ENCODE data around the gene ELL. TPM values are rescaled to one million over a fixed set of nuclear protein-coding genes. Genes with fewer than 3 reads are reported as not detected.

Gene ELL
- polyA plus RNA-seq, 1 donor from 2014 or later: 7.2 TPM

DNA sequence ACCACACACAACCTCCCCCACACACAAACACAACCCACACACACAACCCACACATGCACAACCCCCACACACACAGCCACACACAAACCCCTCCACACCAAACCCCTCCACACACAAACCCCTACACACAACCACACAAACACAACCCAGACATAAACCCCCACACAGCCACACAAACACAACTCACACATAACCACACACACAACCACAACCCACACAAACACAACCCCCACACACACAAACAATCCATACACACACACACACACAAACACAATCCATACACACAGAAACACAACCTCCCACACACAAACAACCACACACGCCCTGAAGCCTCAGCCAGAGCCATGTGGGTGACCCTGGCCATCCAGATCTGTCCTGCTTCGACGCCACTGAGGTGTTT is 53.9 kb downstream of the ELL start:
- Histone ChIP-seq H4K20me1 (ENCODE audit: insufficient read depth) (no peaks in the 10 kb centered on the region), H3K27ac (ENCODE audit: low read length) (no peak overlapping the region), H3K9ac (ENCODE audit: low read length) (no peak overlapping the region), H3K4me3 (ENCODE audit: low read length) (no peak overlapping the region), H3K9me2 (ENCODE audit: insufficient read depth, low read length) (no peaks in the 10 kb centered on the region), H3K79me2 (replicated peaks; ENCODE audit: insufficient read depth, low read length) (no peaks in the 10 kb centered on the region), H2AFZ (ENCODE audit: low read depth, low read length) (no peak overlapping the region), H3K4me2 (ENCODE audit: low read length) (no peak overlapping the region), H3K27me3 (ENCODE audit: insufficient read depth, low read depth, low read length) (no peaks in the 10 kb centered on the region), H3K36me3 (ENCODE audit: insufficient read depth, low read length) (no peaks in the 10 kb centered on the region), H3K9me3 (ENCODE audit: low read length) (no peaks in the 10 kb centered on the region), H3F3A (ENCODE audit: insufficient read depth, low read length, poor library complexity, severe bottlenecking) (no peaks in the 10 kb centered on the region)
- no peak for TF ChIP-seq RAD21 (conservative IDR thresholded peaks at IDR 0.05)
- TF ChIP-seq TAF1 (IDR thresholded peaks at IDR 0.05; ENCODE audit: low read depth): no peak
- TF ChIP-seq EZH2 (IDR thresholded peaks at IDR 0.05; ENCODE audit: borderline replicate concordance, insufficient read depth, low read length, poor library complexity, severe bottlenecking): no peak
- TF ChIP-seq POLR2AphosphoS5 (IDR thresholded peaks at IDR 0.05): no peak
- TF ChIP-seq MXI1 (conservative IDR thresholded peaks at IDR 0.05; ENCODE audit: poor library complexity, severe bottlenecking): no peak

DNA sequence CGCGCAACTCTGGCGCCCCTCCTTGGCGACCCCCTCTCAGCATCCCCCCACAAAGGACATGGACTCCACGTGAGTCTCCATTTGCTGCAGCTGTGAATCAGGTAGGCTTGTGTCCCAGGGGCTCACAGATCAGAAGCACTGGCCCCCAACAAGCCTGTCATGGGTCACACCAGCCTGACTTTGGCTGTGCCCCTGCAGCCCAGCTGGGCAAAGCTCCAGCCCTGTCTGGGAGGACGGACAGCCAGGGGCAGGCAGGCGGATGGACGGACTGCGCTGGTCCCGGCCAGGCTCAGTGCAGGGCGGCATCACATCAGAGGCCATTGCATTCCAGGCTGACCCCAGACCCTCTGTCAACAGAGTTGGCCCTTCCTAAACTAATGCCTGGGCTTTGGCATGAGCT is 55.5 kb downstream of the ELL start:
- Histone ChIP-seq H3F3A (ENCODE audit: insufficient read depth, low read length, poor library complexity, severe bottlenecking) (no peaks in the 10 kb centered on the region), H3K36me3 (ENCODE audit: insufficient read depth, low read length) (no peaks in the 10 kb centered on the region), H2AFZ (ENCODE audit: low read depth, low read length) (no peak overlapping the region), H3K27me3 (ENCODE audit: insufficient read depth, low read depth, low read length) (no peaks in the 10 kb centered on the region), H3K4me3 (ENCODE audit: low read length) (no peak overlapping the region), H3K9me3 (ENCODE audit: low read length) (no peaks in the 10 kb centered on the region), H3K9ac (ENCODE audit: low read length) (no peak overlapping the region), H3K4me2 (ENCODE audit: low read length) (no peak overlapping the region), H3K79me2 (replicated peaks; ENCODE audit: insufficient read depth, low read length) (no peaks in the 10 kb centered on the region), H3K27ac (ENCODE audit: low read length) (no peak overlapping the region), H3K9me2 (ENCODE audit: insufficient read depth, low read length) (no peaks in the 10 kb centered on the region), H4K20me1 (ENCODE audit: insufficient read depth) (no peaks in the 10 kb centered on the region)
- TF ChIP-seq POLR2AphosphoS5 (IDR thresholded peaks at IDR 0.05): no peak
- no peak for TF ChIP-seq EP300 (conservative IDR thresholded peaks at IDR 0.05; ENCODE audit: poor library complexity, severe bottlenecking)
- TF ChIP-seq, protein P1, sequence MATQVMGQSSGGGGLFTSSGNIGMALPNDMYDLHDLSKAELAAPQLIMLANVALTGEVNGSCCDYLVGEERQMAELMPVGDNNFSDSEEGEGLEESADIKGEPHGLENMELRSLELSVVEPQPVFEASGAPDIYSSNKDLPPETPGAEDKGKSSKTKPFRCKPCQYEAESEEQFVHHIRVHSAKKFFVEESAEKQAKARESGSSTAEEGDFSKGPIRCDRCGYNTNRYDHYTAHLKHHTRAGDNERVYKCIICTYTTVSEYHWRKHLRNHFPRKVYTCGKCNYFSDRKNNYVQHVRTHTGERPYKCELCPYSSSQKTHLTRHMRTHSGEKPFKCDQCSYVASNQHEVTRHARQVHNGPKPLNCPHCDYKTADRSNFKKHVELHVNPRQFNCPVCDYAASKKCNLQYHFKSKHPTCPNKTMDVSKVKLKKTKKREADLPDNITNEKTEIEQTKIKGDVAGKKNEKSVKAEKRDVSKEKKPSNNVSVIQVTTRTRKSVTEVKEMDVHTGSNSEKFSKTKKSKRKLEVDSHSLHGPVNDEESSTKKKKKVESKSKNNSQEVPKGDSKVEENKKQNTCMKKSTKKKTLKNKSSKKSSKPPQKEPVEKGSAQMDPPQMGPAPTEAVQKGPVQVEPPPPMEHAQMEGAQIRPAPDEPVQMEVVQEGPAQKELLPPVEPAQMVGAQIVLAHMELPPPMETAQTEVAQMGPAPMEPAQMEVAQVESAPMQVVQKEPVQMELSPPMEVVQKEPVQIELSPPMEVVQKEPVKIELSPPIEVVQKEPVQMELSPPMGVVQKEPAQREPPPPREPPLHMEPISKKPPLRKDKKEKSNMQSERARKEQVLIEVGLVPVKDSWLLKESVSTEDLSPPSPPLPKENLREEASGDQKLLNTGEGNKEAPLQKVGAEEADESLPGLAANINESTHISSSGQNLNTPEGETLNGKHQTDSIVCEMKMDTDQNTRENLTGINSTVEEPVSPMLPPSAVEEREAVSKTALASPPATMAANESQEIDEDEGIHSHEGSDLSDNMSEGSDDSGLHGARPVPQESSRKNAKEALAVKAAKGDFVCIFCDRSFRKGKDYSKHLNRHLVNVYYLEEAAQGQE (IDR thresholded peaks at IDR 0.05; ENCODE audit: borderline replicate concordance): no peak
- TF ChIP-seq TAF1 (IDR thresholded peaks at IDR 0.05; ENCODE audit: low read depth): no peak
- no peak for TF ChIP-seq RAD21 (conservative IDR thresholded peaks at IDR 0.05)
- no peak for TF ChIP-seq EZH2 (IDR thresholded peaks at IDR 0.05; ENCODE audit: borderline replicate concordance, insufficient read depth, low read length, poor library complexity, severe bottlenecking)
- TF ChIP-seq, protein P2, sequence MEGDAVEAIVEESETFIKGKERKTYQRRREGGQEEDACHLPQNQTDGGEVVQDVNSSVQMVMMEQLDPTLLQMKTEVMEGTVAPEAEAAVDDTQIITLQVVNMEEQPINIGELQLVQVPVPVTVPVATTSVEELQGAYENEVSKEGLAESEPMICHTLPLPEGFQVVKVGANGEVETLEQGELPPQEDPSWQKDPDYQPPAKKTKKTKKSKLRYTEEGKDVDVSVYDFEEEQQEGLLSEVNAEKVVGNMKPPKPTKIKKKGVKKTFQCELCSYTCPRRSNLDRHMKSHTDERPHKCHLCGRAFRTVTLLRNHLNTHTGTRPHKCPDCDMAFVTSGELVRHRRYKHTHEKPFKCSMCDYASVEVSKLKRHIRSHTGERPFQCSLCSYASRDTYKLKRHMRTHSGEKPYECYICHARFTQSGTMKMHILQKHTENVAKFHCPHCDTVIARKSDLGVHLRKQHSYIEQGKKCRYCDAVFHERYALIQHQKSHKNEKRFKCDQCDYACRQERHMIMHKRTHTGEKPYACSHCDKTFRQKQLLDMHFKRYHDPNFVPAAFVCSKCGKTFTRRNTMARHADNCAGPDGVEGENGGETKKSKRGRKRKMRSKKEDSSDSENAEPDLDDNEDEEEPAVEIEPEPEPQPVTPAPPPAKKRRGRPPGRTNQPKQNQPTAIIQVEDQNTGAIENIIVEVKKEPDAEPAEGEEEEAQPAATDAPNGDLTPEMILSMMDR (IDR thresholded peaks at IDR 0.05; ENCODE audit: poor library complexity, severe bottlenecking): no peak
- TF ChIP-seq SMC3 (conservative IDR thresholded peaks at IDR 0.05; ENCODE audit: poor library complexity): no peak
- no peak for TF ChIP-seq MXI1 (conservative IDR thresholded peaks at IDR 0.05; ENCODE audit: poor library complexity, severe bottlenecking)
